K562 (cell line): ENCODE data around the gene MCCC1. TPM values are rescaled to one million over a fixed set of nuclear protein-coding genes. Genes with fewer than 3 reads are reported as not detected.

Experiments
- ATAC-seq: fragments of 200-7000 bp; cut with Tn5 transposase; 3 replicates; pipeline ENCODE4 v1.9.1; 2020; ENCODE audit warnings: moderate library complexity
- BruUV-seq: library from RNA; stranded (reverse); fragments of 400-500 nt; replicated peaks from 2 replicates; lab custom pipeline; 2021; lab: Mats Ljungman, UMichigan
- CTCF ChIA-PET: fragments of 300-600 bp; formaldehyde crosslinking; extraction: SDS; loops from one replicate; lab custom pipeline; 2021; ENCODE audit warnings: low intra/inter-chr PET ratio; lab: Yijun Ruan, JAX
- POLR2A ChIA-PET: fragments of 300-600, 350-650 bp; sonication (Branson Sonifier 250); formaldehyde crosslinking; extraction: SDS; loops from one replicate; lab custom pipeline; 2021; ENCODE audit warnings: antibody characterized with exemption, inconsistent platforms; lab: Yijun Ruan, JAX
- DNase-seq, 4 experiments: peaks; one replicate each; pipeline versions ENCODE4 v3.0.0 to v3.0.0-alpha.2; 2011 to 2018; ENCODE audit warnings: low spot score in 3 of 4, mixed read lengths in 3 of 4; ENCODE audit errors: extremely low read depth in 1 of 4
- FAIRE-seq: peaks from 2 replicates; lab custom pipeline; 2011; peaks lifted over from hg19 to GRCh38; lab: Jason Lieb, UNC
- H2AFZ ChIP-seq: 2 replicates; pipeline ENCODE4 v1.6.0; 2011; ENCODE audit warnings: low read depth, low read length, control low read depth, inconsistent platforms
- H3K27ac ChIP-seq: fragments of 200-600 bp; 3 replicates; pipeline ENCODE4 v1.8.0; 2011; ENCODE audit warnings: low read depth, mild to moderate bottlenecking, control low read depth, inconsistent platforms, low read length, moderate library complexity, mixed read lengths; ENCODE audit errors: extremely low read depth
- H3K27me3 ChIP-seq, 2 experiments: fragments of 300-600 bp in 1 of 2; 2 replicates in 1 of 2; 3 replicates in 1 of 2; pipeline versions ENCODE4 v1.6.0 to v1.8.0; 2011; ENCODE audit warnings: inconsistent platforms in 2 of 2, low read length in 2 of 2, mild to moderate bottlenecking in 1 of 2, mixed read lengths in 1 of 2, moderate library complexity in 1 of 2; ENCODE audit not compliant: control insufficient read depth in 2 of 2, insufficient read depth in 2 of 2
- H3K36me3 ChIP-seq: fragments of 300-600 bp; 3 replicates; pipeline ENCODE4 v1.8.0; 2011; ENCODE audit warnings: mild to moderate bottlenecking, low read length, inconsistent platforms; ENCODE audit not compliant: control insufficient read depth, insufficient read depth
- H3K4me1 ChIP-seq, 2 experiments: fragments of 200-600 bp in 1 of 2; replicated peaks in 1 of 2; 2 replicates in 1 of 2; 3 replicates in 1 of 2; pipeline versions ENCODE4 v1.5.1 to v1.8.0; 2011; ENCODE audit warnings: inconsistent platforms in 2 of 2, low read length in 2 of 2, mild to moderate bottlenecking in 1 of 2, mixed read lengths in 1 of 2, moderate library complexity in 1 of 2; ENCODE audit not compliant: control insufficient read depth in 2 of 2, insufficient read depth in 2 of 2
- H3K4me2 ChIP-seq: 2 replicates; pipeline ENCODE4 v1.6.1; 2011; ENCODE audit warnings: low read length, control low read depth, inconsistent platforms, mixed read lengths; ENCODE audit not compliant: insufficient read depth
- H3K4me3 ChIP-seq: fragments of 200-600 bp; sonication (generic), shearing (Covaris generic); 2 replicates; pipeline ENCODE4 v1.5.1; 2016; ENCODE audit warnings: control low read depth, inconsistent platforms
- H3K79me2 ChIP-seq: fragments of 200-600 bp; 3 replicates; pipeline ENCODE4 v1.8.0; 2011; ENCODE audit warnings: low read length, inconsistent platforms; ENCODE audit not compliant: control insufficient read depth, insufficient read depth
- H3K9ac ChIP-seq, 2 experiments: 2 replicates each; pipeline versions ENCODE4 v1.6.0 to v1.6.1; 2011; ENCODE audit warnings: low read depth in 2 of 2, low read length in 2 of 2, control low read depth in 1 of 2, inconsistent platforms in 1 of 2, mild to moderate bottlenecking in 1 of 2, mixed read lengths in 1 of 2; ENCODE audit not compliant: insufficient read depth in 1 of 2
- H3K9me1 ChIP-seq: one replicate; pipeline ENCODE4 v1.6.0; 2011; ENCODE audit warnings: inconsistent platforms, mild to moderate bottlenecking, low read length, moderate library complexity; ENCODE audit not compliant: control insufficient read depth, insufficient read depth
- H3K9me3 ChIP-seq: replicated peaks from 2 replicates; pipeline ENCODE4 v1.5.1; 2011; ENCODE audit warnings: low read depth, low read length, inconsistent platforms; ENCODE audit not compliant: control insufficient read depth, insufficient read depth
- H4K20me1 ChIP-seq: replicated peaks from 2 replicates; pipeline ENCODE4 v1.6.1; 2011; ENCODE audit warnings: low read length, inconsistent platforms, mixed read lengths; ENCODE audit not compliant: control insufficient read depth, insufficient read depth
- CHD2 ChIP-seq: IDR thresholded peaks from 2 replicates; pipeline ENCODE4 v1.6.1; 2011; ENCODE audit warnings: low read depth, low read length
- HNRNPL ChIP-seq: fragments of 200-400 bp; formaldehyde crosslinking; IDR thresholded peaks from 2 replicates; pipeline ENCODE4 v1.6.1; 2017; ENCODE audit warnings: low read depth, mild to moderate bottlenecking, low read length
- IFI16 ChIP-seq: fragments of 250-450 bp; sonication (Bioruptor Pico); IDR thresholded peaks from 2 replicates; pipeline ENCODE4 v2.1.2; 2022; ENCODE audit warnings: mild to moderate bottlenecking, inconsistent platforms
- MEIS2 ChIP-seq: fragments of 450-650 bp; IDR thresholded peaks from 2 replicates; pipeline ENCODE4 v1.6.1; 2014; ENCODE audit warnings: mild to moderate bottlenecking; ENCODE audit not compliant: partially characterized antibody
- RCOR1 ChIP-seq, 2 experiments: IDR thresholded peaks; 2 replicates each; pipeline ENCODE4 v1.6.1; 2012; ENCODE audit warnings: low read depth in 2 of 2, low read length in 2 of 2, borderline replicate concordance in 1 of 2, improper control_type of control experiment in 1 of 2
- ZFP1 ChIP-seq: fragments of 450-650 bp; formaldehyde crosslinking; IDR thresholded peaks from 2 replicates; pipeline ENCODE4 v1.4.0; 2020; ENCODE audit warnings: mild to moderate bottlenecking, mixed read lengths
- ZNF436 ChIP-seq: fragments of 250-450, 450-650 bp; sonication (Bioruptor Pico); formaldehyde crosslinking; IDR thresholded peaks from 2 replicates; pipeline ENCODE4 v1.7.0; 2020; ENCODE audit warnings: mild to moderate bottlenecking
- ZNF584 ChIP-seq: fragments of 200-800 bp; sonication (Bioruptor generic); IDR thresholded peaks from 2 replicates; pipeline ENCODE4 v1.6.1; 2016; ENCODE audit warnings: low read depth, mild to moderate bottlenecking, missing genetic modification characterization, missing compliant biosample characterization
- WGBS: fragments of 100-300 bp; shearing (Covaris generic); methylation state at CpG from one replicate; pipeline ENCODE4 v1.1.6; 2016; ENCODE audit warnings: low coverage, mixed read lengths; ENCODE audit not compliant: insufficient coverage; ENCODE audit errors: missing lambda C conversion rate; 5-methylcytosine and 5-hydroxymethylcytosine counted together
- in situ Hi-C: fragments of 300-500 bp; cut with MboI; formaldehyde crosslinking; loops from 4 replicates; pipeline ENCODE4 v1.15.0; 2018; ENCODE audit warnings: inconsistent platforms, mixed read lengths
- intact Hi-C: fragments of 100-400 bp; cut with micrococcal nuclease; formaldehyde crosslinking; loops from 2 replicates; pipeline ENCODE4 v1.14.2; 2022
- polyA plus RNA-seq, 8 experiments: library from polyadenylated mRNA; depleted of rRNA in 4 of 8; stranded (reverse) in 5 of 8; unstranded in 3 of 8; fragments of >200 nt; fragmentation: Nextera tagmentation in 2 of 8; fragmentation: Illumina TruSeq in 1 of 8; extraction: Ambion mirVana in 2 of 8; extraction: Trizol in 1 of 8; gene quantifications; 2 replicates each; pipeline versions ENCODE4 v1.2.1 to v1.2.3, GENCODE V29; 2011 to 2014; ENCODE audit warnings: inconsistent platforms in 1 of 8, missing spikeins in 1 of 8
- total RNA-seq, 7 experiments: library from RNA; depleted of rRNA in 6 of 7; stranded (reverse); fragments of >200 nt in 6 of 7; fragmentation: Illumina TruSeq in 2 of 7; extraction: Trizol in 2 of 7; gene quantifications; 2 replicates each; pipeline versions ENCODE4 v1.2.1 to v1.2.3, GENCODE V29; 2011 to 2021; ENCODE audit warnings: low replicate concordance in 1 of 7
- TF ChIP-seq, protein P1 (sequence below): fragments of 250-450 bp; sonication (Bioruptor Pico); IDR thresholded peaks from 2 replicates; pipeline ENCODE4 v1.8.0; 2022; ENCODE audit warnings: inconsistent platforms

Gene MCCC1
- total and polyA plus RNA-seq, 9 of the 15 experiments (the other 6 are each of a cell fraction or from before 2014, with no cell fraction given), result 13.7 to 26.9 (median 23.0) TPM

DNA sequence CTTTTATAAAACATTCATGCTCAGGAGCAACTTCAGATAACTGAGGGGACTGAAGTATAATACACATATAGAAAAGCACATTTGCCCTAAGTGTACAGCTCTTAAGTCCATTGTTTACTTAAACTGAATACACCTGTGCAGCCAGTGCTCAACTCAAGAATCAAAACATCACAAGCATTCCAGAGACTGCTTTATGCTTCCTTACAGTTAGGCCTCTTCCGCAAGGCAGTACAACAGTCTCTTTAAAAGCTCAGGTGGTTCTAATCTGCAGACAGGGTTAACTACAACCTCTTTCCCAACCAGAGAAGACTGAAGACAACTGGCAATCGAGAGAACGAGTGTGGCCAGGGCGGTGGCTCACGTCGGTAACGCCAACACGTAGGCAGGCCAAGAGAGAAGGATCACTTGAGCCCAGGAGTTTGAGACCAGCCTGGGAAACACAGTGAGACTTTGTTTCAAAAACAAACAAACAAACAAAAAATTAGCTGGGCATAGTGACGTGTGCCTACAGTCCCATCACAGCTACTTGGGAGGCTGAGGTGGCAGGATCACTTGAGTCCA is 16.9 kb downstream of the MCCC1 start:
- Histone ChIP-seq H3K4me3 (no peak overlapping the region), H3K9ac (no peak overlapping the region), H3K27ac (no peak overlapping the region), H3K27me3 (no peaks in the 10 kb centered on the region), H2AFZ (no peak overlapping the region), H3K4me2 (no peak overlapping the region), H3K9me1 (no peaks in the 10 kb centered on the region), H3K36me3 (peaks cover 56% of the 10 kb centered on the region), H3K4me1 (no peaks in the 10 kb centered on the region), H4K20me1 (no peaks in the 10 kb centered on the region), H3K79me2 (no peaks in the 10 kb centered on the region), H3K9me3 (no peaks in the 10 kb centered on the region)
- ChIA-PET POLR2A (interaction anchor here (0.7 to 0.8 kb wide), 2 partner anchors 16 to 31 kb away, joined by 4 read pairs; no protein-coding TSS in a partner anchor), CTCF (no interaction called here)
- DNase-seq, result no peak
- 97% methylated on average over 9 of the region's 9 CpGs for WGBS
- TF ChIP-seq HNRNPL (no peak), IFI16 (CRISPR knock-in tag) (no peak), CHD2 (no peak), MEIS2 (no peak), ZFP1 (CRISPR knock-in tag) (no peak), RCOR1 (IDR thresholded peaks at IDR 0.05; ENCODE audit: borderline replicate concordance in 1 of 2, low read depth in 2 of 2, low read length in 2 of 2) (no peak), ZNF436 (CRISPR knock-in tag) (no peak), ZNF584 (no peak)
- TF ChIP-seq, protein P1, sequence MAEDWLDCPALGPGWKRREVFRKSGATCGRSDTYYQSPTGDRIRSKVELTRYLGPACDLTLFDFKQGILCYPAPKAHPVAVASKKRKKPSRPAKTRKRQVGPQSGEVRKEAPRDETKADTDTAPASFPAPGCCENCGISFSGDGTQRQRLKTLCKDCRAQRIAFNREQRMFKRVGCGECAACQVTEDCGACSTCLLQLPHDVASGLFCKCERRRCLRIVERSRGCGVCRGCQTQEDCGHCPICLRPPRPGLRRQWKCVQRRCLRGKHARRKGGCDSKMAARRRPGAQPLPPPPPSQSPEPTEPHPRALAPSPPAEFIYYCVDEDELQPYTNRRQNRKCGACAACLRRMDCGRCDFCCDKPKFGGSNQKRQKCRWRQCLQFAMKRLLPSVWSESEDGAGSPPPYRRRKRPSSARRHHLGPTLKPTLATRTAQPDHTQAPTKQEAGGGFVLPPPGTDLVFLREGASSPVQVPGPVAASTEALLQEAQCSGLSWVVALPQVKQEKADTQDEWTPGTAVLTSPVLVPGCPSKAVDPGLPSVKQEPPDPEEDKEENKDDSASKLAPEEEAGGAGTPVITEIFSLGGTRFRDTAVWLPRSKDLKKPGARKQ (CRISPR knock-in tag), result no peak
- BruUV-seq, result no TSS peak
- FAIRE-seq, result no peak
- in situ Hi-C loops (no loop called here), intact Hi-C loops (no loop called here)
- ATAC-seq, result no peak
